Stimulated activated naive CD8-positive, alpha-beta T cell treated with anti-CD3 and anti-CD28 coated beads, Interleukin-15, amount 100 ng/mL, for 72 hours (primary cell): ENCODE data around the gene POU1F1.
"Not testable (repeated sequence)": the region's sequence is repeated elsewhere in the genome, so short reads cannot be mapped to it uniquely, and the experiment has no call there.

Source experiments
- ATAC-seq: fragments of 150-1000 bp; cut with Tn5 transposase; 2 replicates; pipeline ENCODE4 v1.10.0; 2021; ENCODE audit warnings: mild to moderate bottlenecking, moderate library complexity
- DNase-seq, 2 donors: peaks; one replicate each; pipeline ENCODE4 v3.0.0; 2021 to 2022
- H3K27ac Mint-ChIP-seq, 2 donors: one replicate each; pipeline ENCODE4 v1.8.0; 2022; ENCODE audit warnings: mild to moderate bottlenecking in 2 of 2, mixed read lengths in 2 of 2, moderate library complexity in 2 of 2
- H3K27me3 Mint-ChIP-seq: one replicate; pipeline ENCODE4 v1.8.0; 2022; ENCODE audit warnings: mixed read lengths
- H3K4me1 Mint-ChIP-seq: one replicate; pipeline ENCODE4 v1.8.0; 2022; ENCODE audit warnings: mild to moderate bottlenecking, mixed read lengths
- H3K4me3 Mint-ChIP-seq, 2 donors: one replicate each; pipeline ENCODE4 v1.8.0; 2022; ENCODE audit warnings: mild to moderate bottlenecking in 2 of 2, mixed read lengths in 2 of 2, moderate library complexity in 1 of 2
- H3K9me3 Mint-ChIP-seq, 2 donors: one replicate each; pipeline ENCODE4 v1.8.0; 2022; ENCODE audit warnings: mixed read lengths in 2 of 2

POU1F1 gene

GRCh38 chr3:87270908-87271700 lies 5.3 kb downstream of the POU1F1 start:
- no peaks in the 10 kb centered on the region for H3K27me3 Mint-ChIP-seq
- peaks cover 42% of the 10 kb centered on the region for H3K4me1 Mint-ChIP-seq
- peak overlapping the region; percentile 26 to 35 for H3K4me3 Mint-ChIP-seq
- ATAC-seq (peak; percentile 83), DNase-seq (no peak)
- peak overlapping the region; percentile 33 to 59 for H3K27ac Mint-ChIP-seq
- no peaks in the 10 kb centered on the region for H3K9me3 Mint-ChIP-seq

GRCh38 chr3:87269723-87270122 lies 6.7 kb downstream of the POU1F1 start:
- Mint-ChIP-seq H3K27me3 (no peaks in the 10 kb centered on the region), H3K27ac (peak overlapping the region; percentile 18 to 79), H3K4me1 (peaks cover 42% of the 10 kb centered on the region), H3K9me3 (no peaks in the 10 kb centered on the region), H3K4me3 (no peak overlapping the region)
- ATAC-seq (no peak), DNase-seq (no peak)

DNA sequence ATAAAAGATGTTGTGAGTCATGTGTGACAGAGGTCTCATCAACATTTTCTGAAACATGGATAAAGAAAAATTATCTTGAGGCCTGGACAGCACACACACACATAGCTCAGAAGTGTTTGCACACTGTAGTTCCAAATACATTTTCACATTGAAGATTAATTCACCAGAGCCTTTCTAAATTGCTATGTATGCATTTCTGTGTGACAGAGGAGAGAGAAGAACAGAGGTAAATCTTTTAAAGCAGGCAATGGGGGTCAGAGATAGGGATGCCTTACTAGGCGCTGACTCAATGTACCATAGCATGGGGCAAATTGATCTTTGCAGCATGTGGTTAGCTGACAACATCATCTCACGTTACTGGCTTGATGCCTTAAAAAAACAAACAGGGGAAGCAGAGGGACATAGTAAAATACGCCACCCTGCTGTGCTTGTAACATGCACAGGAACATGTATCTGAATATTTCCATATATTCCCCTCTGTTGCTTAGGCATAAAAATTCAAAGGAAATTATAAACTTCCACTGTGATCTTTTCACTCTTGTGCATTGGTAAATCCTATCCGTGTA lies 7.7 kb downstream of the POU1F1 start:
- Mint-ChIP-seq H3K9me3 (no peaks in the 10 kb centered on the region), H3K27me3 (no peaks in the 10 kb centered on the region), H3K4me1 (peaks cover 42% of the 10 kb centered on the region), H3K4me3 (no peak overlapping the region), H3K27ac (no peak overlapping the region)
- DNase-seq (no peak), ATAC-seq (peak; percentile 31)

GRCh38 chr3:87267953-87268645 lies 8.3 kb downstream of the POU1F1 start:
- DNase-seq (no peak), ATAC-seq (no peak)
- Mint-ChIP-seq H3K4me1 (peaks cover 39% of the 10 kb centered on the region), H3K9me3 (no peaks in the 10 kb centered on the region), H3K27me3 (no peaks in the 10 kb centered on the region), H3K4me3 (no peak overlapping the region), H3K27ac (no peak overlapping the region)

DNA sequence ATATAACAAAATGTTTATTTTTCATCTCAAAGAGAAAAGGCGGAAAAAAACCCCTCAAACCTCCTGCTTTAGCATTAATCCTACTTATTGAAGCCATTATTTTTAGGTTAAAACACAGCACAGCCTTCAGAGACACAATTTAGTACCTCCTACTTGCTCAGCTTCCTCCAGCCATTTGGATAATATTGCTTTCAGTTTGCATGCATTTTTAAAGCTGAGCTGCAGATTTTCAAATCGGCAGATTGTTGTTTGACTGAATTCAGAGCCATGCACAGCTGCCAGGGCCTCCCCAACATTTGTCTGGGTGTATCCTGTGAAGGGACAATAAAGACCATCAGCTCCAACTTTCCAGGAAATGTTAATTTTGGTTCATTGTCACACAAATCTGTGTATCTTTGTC lies 14.5 kb downstream of the POU1F1 start:
- H3K4me3 Mint-ChIP-seq: no peak overlapping the region
- no peak overlapping the region for H3K27ac Mint-ChIP-seq
- H3K4me1 Mint-ChIP-seq: no peaks in the 10 kb centered on the region
- ATAC-seq (no peak), DNase-seq (no peak)
- H3K9me3 Mint-ChIP-seq: no peaks in the 10 kb centered on the region
- no peaks in the 10 kb centered on the region for H3K27me3 Mint-ChIP-seq

DNA sequence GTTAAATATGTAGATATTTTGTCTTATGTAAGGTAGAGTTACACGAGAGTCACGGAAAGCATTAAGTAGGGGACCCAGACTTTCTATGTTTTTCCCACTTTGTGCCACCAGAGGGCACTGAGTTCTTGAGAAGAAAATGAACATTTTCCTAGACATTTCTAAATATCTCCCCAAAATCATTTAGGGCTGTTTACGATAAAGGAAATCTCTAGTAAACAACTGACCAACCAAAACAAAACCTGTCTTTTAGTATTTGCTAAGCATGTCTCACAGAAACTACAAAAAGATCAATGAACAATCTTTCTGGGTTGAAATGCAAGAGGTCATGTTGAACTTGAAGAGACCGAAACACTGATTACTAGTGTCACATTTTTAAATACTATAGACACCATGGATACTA lies 16.1 kb downstream of the POU1F1 start:
- no peaks in the 10 kb centered on the region for H3K27me3 Mint-ChIP-seq
- no peak overlapping the region for H3K27ac Mint-ChIP-seq

DNA sequence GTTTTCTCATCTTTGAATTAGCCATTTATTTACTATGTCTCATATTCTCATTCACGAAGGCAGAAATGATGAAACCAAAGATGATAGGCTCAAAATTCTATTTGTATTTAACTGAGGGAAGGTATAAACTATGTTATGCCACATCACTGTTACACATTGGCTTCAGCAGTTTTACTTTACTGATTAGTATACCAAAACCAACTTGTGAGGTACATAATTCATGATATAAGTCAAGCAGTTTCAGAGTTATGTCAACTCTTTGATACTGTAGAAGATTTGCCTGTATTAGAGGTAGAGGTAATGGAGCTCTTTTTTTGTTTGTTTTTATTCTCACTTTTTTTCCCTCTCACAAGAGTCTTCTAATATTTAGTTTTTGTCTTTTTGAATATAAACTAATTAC lies 26.4 kb downstream of the POU1F1 start:
- no peak overlapping the region for H3K27ac Mint-ChIP-seq
- H3K9me3 Mint-ChIP-seq: no peaks in the 10 kb centered on the region
- H3K27me3 Mint-ChIP-seq: no peaks in the 10 kb centered on the region
- DNase-seq (no peak), ATAC-seq (no peak)
- no peak overlapping the region for H3K4me3 Mint-ChIP-seq
- H3K4me1 Mint-ChIP-seq: peaks cover 10% of the 10 kb centered on the region

More for the DNA sequence above, 16.1 kb downstream of the POU1F1 start:
- DNase-seq (peak; percentile 21 to 25), ATAC-seq (peak; percentile 46)
- no peaks in the 10 kb centered on the region for H3K9me3 Mint-ChIP-seq
- H3K4me3 Mint-ChIP-seq: no peak overlapping the region
- no peaks in the 10 kb centered on the region for H3K4me1 Mint-ChIP-seq

GRCh38 chr3:87248831-87249230 lies 27.6 kb downstream of the POU1F1 start:
- DNase-seq (no peak), ATAC-seq (no peak)
- Mint-ChIP-seq H3K4me1 (peaks cover 10% of the 10 kb centered on the region), H3K27me3 (no peaks in the 10 kb centered on the region), H3K4me3 (no peak overlapping the region), H3K9me3 (no peaks in the 10 kb centered on the region), H3K27ac (no peak overlapping the region)

DNA sequence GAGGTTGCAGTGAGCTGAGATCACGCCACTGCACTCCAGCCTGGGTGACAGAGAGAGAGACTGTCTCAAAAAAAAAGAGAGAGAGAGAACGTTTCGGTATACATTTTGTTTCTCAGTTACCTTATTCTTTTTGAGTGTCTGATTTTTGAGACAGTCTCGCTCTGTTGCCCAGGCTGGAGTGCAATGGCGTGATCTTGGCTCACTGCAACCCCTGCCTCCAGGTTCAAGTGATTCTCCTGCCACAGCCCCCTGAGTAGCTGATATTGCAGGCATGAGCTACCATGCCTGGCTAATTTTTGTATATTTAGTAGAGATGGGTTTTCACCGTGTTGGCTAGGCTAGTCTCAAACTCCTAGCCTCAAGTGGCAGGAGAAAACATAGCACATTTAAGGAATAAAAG lies 28.2 kb downstream of the POU1F1 start:
- H3K4me3 Mint-ChIP-seq, H3K27me3 Mint-ChIP-seq, H3K9me3 Mint-ChIP-seq, ATAC-seq, DNase-seq, H3K27ac Mint-ChIP-seq: not testable (repeated sequence)
- H3K4me1 Mint-ChIP-seq: peaks cover 10% of the 10 kb centered on the region

DNA sequence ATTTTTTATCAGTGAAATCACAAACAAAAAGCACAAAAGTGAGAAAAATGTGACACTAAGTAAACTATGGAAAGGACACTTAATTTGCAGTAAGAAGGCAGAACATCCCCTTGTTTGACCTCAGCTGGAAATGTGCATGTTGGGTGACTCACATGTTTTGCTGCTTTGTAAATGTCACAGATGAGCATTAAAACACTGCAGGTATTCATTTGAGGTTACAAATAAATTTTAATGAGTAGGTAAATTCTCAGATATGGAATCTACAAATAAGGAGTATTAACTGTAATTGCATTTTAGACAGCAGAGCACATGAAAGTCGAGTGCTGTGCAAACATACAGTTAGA lies 29.0 kb downstream of the POU1F1 start:
- H3K4me3 Mint-ChIP-seq: no peak overlapping the region
- no peaks in the 10 kb centered on the region for H3K9me3 Mint-ChIP-seq
- peaks cover 10% of the 10 kb centered on the region for H3K4me1 Mint-ChIP-seq
- ATAC-seq (no peak), DNase-seq (no peak)
- no peak overlapping the region for H3K27ac Mint-ChIP-seq
- H3K27me3 Mint-ChIP-seq: no peaks in the 10 kb centered on the region

DNA sequence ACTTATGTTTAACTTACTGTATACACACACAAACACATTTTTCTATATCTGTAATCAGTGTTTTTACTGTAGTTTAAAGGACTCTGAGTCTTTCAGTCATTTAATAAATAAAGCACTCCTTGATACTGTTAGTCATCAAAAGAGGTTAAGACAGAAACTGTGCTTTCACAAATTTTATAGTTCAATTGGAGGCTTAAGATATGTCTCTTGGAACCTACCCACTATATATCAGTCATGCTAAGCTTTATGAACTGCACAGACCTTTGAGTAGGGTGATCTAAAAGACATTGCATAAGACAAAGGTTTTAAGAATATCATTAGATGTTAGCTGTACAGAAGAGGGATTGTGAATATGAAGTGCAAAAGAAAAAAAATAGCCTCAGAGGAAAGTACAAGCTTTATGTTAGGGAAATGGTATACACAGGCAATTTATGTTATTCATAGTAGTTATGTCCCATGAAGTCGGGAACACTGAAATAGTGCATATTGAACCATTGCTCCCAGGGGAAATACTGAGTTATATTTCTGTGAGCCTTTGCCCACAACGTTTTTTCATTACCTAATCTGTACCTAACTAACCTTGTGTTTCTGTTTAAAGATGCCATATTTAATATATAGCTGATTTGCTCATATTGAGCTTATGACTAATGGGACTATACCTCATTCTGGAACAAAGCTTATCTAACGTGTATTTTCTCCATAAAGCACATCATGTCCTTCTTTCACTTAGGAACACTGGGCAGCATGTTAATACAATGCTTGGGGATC lies 29.5 kb downstream of the POU1F1 start:
- no peak for ATAC-seq
- no peaks in the 10 kb centered on the region for H3K9me3 Mint-ChIP-seq
- peaks cover 10% of the 10 kb centered on the region for H3K4me1 Mint-ChIP-seq
- H3K4me3 Mint-ChIP-seq: no peak overlapping the region
- H3K27ac Mint-ChIP-seq: no peak overlapping the region
- no peaks in the 10 kb centered on the region for H3K27me3 Mint-ChIP-seq
- no peak for DNase-seq

- Mint-ChIP-seq H3K27ac (no peak overlapping the region), H3K9me3 (no peaks in the 10 kb centered on the region)
These were observed 40.3 kb downstream of the POU1F1 start for GRCh38 chr3:87236093-87236492.

GRCh38 chr3:87233805-87234204 lies 42.6 kb downstream of the POU1F1 start:
- Mint-ChIP-seq H3K4me1 (peaks cover 33% of the 10 kb centered on the region), H3K27ac (no peak overlapping the region)
- DNase-seq: no peak

More at GRCh38 chr3:87236093-87236492, 40.3 kb downstream of the POU1F1 start:
- H3K27me3 Mint-ChIP-seq: no peaks in the 10 kb centered on the region
- peaks cover 26% of the 10 kb centered on the region for H3K4me1 Mint-ChIP-seq
- DNase-seq (no peak), ATAC-seq (no peak)
- no peak overlapping the region for H3K4me3 Mint-ChIP-seq

DNA sequence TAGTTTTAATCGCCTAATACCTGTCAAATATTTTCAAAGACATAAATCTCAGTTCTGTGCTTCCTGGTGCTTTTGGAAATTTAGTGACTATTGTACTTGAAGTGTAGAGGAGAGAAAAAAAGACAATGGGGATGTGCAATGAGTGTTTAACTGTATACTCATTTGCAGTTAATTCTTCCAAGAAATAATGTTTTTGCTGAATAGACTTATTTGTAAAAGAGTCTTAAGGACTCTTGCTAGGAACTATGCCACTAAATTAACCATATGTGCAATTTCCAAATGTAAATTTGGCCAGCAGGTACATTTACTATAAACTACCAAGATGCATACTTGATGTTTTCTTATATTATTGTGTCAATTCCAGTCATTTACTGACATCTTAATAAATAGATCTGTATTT lies 47.3 kb downstream of the POU1F1 start:
- no peak for DNase-seq
- H3K4me3 Mint-ChIP-seq: peak overlapping the region; percentile 11 to 96
- no peak overlapping the region for H3K27ac Mint-ChIP-seq
- no peaks in the 10 kb centered on the region for H3K9me3 Mint-ChIP-seq
- peaks cover 44% of the 10 kb centered on the region for H3K4me1 Mint-ChIP-seq
- no peak for ATAC-seq
- H3K27me3 Mint-ChIP-seq: no peaks in the 10 kb centered on the region

More at GRCh38 chr3:87233805-87234204, 42.6 kb downstream of the POU1F1 start:
- no peaks in the 10 kb centered on the region for H3K27me3 Mint-ChIP-seq
- no peaks in the 10 kb centered on the region for H3K9me3 Mint-ChIP-seq
- H3K4me3 Mint-ChIP-seq: no peak overlapping the region
- no peak for ATAC-seq

DNA sequence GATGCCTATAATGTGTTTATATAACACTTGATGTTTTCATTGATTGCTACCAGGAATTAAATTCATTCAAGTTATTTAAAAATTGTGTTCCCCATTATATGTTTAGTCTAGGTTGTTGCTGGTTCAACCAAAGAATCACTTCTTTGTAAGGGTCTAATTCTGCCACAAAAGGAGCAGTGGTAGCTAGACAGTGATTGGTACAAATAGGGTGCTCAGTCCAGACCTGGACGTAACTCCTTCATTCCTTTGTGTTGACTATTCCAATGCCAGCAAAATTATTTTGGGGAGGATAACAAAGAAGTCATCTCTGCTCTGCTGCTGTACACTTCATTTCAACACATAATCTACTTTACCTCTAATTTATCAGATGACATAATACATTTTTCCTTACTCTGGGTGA lies 48.1 kb downstream of the POU1F1 start:
- no peak for DNase-seq
- Mint-ChIP-seq H3K27me3 (no peaks in the 10 kb centered on the region), H3K9me3 (no peaks in the 10 kb centered on the region), H3K27ac (no peak overlapping the region), H3K4me3 (peak overlapping the region; percentile 95 to 96), H3K4me1 (peaks cover 43% of the 10 kb centered on the region)
- ATAC-seq: no peak

DNA sequence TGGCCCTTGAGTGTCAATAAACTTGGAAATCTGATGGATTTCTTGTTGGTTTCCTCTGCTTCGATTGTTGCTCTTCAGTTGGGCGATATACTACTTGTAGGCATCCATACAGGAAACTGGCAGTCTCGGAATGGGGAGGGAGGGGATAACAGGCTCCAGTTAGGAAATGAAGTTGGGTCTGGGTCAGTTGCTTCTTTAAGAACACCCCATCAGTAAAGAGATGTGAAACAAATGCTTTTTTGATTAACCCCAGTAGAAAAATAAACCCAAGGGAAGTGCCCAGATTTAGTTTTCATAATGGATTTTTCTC lies 48.6 kb downstream of the POU1F1 start:
- ATAC-seq (no peak), DNase-seq (no peak)
- H3K27me3 Mint-ChIP-seq: peaks cover 5% of the 10 kb centered on the region
- H3K4me3 Mint-ChIP-seq: peak overlapping the region; percentile 95 to 96
- peaks cover 4 to 5% of the 10 kb centered on the region in 2 donors for H3K9me3 Mint-ChIP-seq
- peaks cover 38% of the 10 kb centered on the region for H3K4me1 Mint-ChIP-seq
- peak overlapping the region; percentile 97 to 99 for H3K27ac Mint-ChIP-seq
